Liver (tissue), 3 donors: ENCODE measurements around the gene C22orf23.

Experiments used
- CTCF ChIP-seq: fragments of 150-350 bp; IDR thresholded peaks from 2 replicates; pipeline ENCODE4 v1.5.1; 2017; ENCODE audit warnings: improper control_type of control experiment, low read depth, low read length; ENCODE audit not compliant: missing input control
- GABPA ChIP-seq, 2 donors: IDR thresholded peaks in 1 of 2; conservative IDR thresholded peaks in 1 of 2; 2 replicates each; pipeline ENCODE4 v1.6.1; 2016; ENCODE audit warnings: antibody characterized with exemption in 2 of 2, mild to moderate bottlenecking in 1 of 2, moderate library complexity in 1 of 2
- JUND ChIP-seq, 2 donors: IDR thresholded peaks; 2 replicates each; pipeline ENCODE4 v1.6.1; 2016; ENCODE audit warnings: antibody characterized with exemption in 2 of 2
- MAX ChIP-seq: IDR thresholded peaks from 2 replicates; pipeline ENCODE4 v1.6.1; 2016; ENCODE audit warnings: antibody characterized with exemption
- RAD21 ChIP-seq, 2 donors: IDR thresholded peaks; 2 replicates each; pipeline ENCODE4 v1.6.1; 2016; ENCODE audit warnings: antibody characterized with exemption in 2 of 2, mild to moderate bottlenecking in 2 of 2
- SP1 ChIP-seq: IDR thresholded peaks from 2 replicates; pipeline ENCODE4 v1.6.1; 2018; ENCODE audit warnings: antibody characterized with exemption, mild to moderate bottlenecking
- TAF1 ChIP-seq: conservative IDR thresholded peaks from 2 replicates; pipeline ENCODE4 v1.6.1; 2016; ENCODE audit warnings: antibody characterized with exemption, mild to moderate bottlenecking
- YY1 ChIP-seq: IDR thresholded peaks from 2 replicates; pipeline ENCODE4 v1.6.1; 2016; ENCODE audit warnings: antibody characterized with exemption, mild to moderate bottlenecking
- TF ChIP-seq, protein P1 (sequence below): IDR thresholded peaks from 2 replicates; pipeline ENCODE4 v1.6.1; 2016; ENCODE audit warnings: antibody characterized with exemption
- TF ChIP-seq, protein P2 (sequence below): IDR thresholded peaks from 2 replicates; pipeline ENCODE4 v1.6.1; 2016; ENCODE audit warnings: antibody characterized with exemption
- TF ChIP-seq, protein P3 (sequence below): IDR thresholded peaks from 2 replicates; pipeline ENCODE4 v1.6.1; 2016; ENCODE audit warnings: antibody characterized with exemption, mild to moderate bottlenecking
- donor health status: healthy.
- donor health status: healthy.

GRCh38 chr22:37929390-37929789 lies 24.0 kb downstream of the C22orf23 start:
- TF ChIP-seq CTCF (no peak), RAD21 (IDR thresholded peaks at IDR 0.05) (no peak), YY1 (no peak), SP1 (no peak), JUND (IDR thresholded peaks at IDR 0.05) (no peak), MAX (no peak), TAF1 (no peak), GABPA (IDR thresholded peaks at IDR 0.05 in 1 of 2, conservative IDR thresholded peaks at IDR 0.05 in 1 of 2) (no peak)
- TF ChIP-seq, protein P1, sequence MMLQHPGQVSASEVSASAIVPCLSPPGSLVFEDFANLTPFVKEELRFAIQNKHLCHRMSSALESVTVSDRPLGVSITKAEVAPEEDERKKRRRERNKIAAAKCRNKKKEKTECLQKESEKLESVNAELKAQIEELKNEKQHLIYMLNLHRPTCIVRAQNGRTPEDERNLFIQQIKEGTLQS = no peak
- TF ChIP-seq, protein P2, sequence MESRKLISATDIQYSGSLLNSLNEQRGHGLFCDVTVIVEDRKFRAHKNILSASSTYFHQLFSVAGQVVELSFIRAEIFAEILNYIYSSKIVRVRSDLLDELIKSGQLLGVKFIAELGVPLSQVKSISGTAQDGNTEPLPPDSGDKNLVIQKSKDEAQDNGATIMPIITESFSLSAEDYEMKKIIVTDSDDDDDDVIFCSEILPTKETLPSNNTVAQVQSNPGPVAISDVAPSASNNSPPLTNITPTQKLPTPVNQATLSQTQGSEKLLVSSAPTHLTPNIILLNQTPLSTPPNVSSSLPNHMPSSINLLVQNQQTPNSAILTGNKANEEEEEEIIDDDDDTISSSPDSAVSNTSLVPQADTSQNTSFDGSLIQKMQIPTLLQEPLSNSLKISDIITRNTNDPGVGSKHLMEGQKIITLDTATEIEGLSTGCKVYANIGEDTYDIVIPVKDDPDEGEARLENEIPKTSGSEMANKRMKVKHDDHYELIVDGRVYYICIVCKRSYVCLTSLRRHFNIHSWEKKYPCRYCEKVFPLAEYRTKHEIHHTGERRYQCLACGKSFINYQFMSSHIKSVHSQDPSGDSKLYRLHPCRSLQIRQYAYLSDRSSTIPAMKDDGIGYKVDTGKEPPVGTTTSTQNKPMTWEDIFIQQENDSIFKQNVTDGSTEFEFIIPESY = no peak
- TF ChIP-seq, protein P3, sequence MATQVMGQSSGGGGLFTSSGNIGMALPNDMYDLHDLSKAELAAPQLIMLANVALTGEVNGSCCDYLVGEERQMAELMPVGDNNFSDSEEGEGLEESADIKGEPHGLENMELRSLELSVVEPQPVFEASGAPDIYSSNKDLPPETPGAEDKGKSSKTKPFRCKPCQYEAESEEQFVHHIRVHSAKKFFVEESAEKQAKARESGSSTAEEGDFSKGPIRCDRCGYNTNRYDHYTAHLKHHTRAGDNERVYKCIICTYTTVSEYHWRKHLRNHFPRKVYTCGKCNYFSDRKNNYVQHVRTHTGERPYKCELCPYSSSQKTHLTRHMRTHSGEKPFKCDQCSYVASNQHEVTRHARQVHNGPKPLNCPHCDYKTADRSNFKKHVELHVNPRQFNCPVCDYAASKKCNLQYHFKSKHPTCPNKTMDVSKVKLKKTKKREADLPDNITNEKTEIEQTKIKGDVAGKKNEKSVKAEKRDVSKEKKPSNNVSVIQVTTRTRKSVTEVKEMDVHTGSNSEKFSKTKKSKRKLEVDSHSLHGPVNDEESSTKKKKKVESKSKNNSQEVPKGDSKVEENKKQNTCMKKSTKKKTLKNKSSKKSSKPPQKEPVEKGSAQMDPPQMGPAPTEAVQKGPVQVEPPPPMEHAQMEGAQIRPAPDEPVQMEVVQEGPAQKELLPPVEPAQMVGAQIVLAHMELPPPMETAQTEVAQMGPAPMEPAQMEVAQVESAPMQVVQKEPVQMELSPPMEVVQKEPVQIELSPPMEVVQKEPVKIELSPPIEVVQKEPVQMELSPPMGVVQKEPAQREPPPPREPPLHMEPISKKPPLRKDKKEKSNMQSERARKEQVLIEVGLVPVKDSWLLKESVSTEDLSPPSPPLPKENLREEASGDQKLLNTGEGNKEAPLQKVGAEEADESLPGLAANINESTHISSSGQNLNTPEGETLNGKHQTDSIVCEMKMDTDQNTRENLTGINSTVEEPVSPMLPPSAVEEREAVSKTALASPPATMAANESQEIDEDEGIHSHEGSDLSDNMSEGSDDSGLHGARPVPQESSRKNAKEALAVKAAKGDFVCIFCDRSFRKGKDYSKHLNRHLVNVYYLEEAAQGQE = no peak
